H1 (cell line): ENCODE data around the gene ABTB1.

Source experiments
- CBX5 ChIP-seq: fragments of 300-800, 300-1000 bp; sonication (generic); IDR thresholded peaks from 2 replicates; pipeline ENCODE4 v1.7.1; 2016; ENCODE audit warnings: antibody characterized with exemption, low read length, low read depth
- CHD2 ChIP-seq: IDR thresholded peaks from 2 replicates; pipeline ENCODE4 v1.6.1; 2012; ENCODE audit warnings: low read length, improper control_type of control experiment
- E2F6 ChIP-seq: IDR thresholded peaks from 2 replicates; pipeline ENCODE4 v1.6.1; 2012; ENCODE audit warnings: inconsistent platforms
- EZH2 ChIP-seq: fragments of 200-600 bp; sonication (generic); IDR thresholded peaks from 2 replicates; pipeline ENCODE4 v1.7.1; 2012; ENCODE audit warnings: low read depth, mild to moderate bottlenecking, moderate library complexity, low read length, inconsistent platforms; ENCODE audit not compliant: severe bottlenecking
- FOSL1 ChIP-seq: IDR thresholded peaks from 2 replicates; pipeline ENCODE4 v1.6.1; 2011; ENCODE audit warnings: mild to moderate bottlenecking, low read depth, low read length, moderate library complexity; ENCODE audit not compliant: insufficient read depth
- POLR2A ChIP-seq, 2 experiments: IDR thresholded peaks; 1 replicate in 1 of 2; 2 replicates in 1 of 2; pipeline ENCODE4 v1.6.1; 2011; ENCODE audit warnings: low read depth in 2 of 2, low read length in 2 of 2, mild to moderate bottlenecking in 2 of 2; ENCODE audit errors: control extremely low read depth in 1 of 2
- POLR2AphosphoS5 ChIP-seq: IDR thresholded peaks from 2 replicates; pipeline ENCODE4 v1.6.1; 2011; ENCODE audit warnings: low read depth, low read length
- RAD21 ChIP-seq, 2 experiments: IDR thresholded peaks in 1 of 2; conservative IDR thresholded peaks in 1 of 2; 2 replicates each; pipeline ENCODE4 v1.6.1; 2011; ENCODE audit warnings: low read depth in 2 of 2, low read length in 2 of 2, improper control_type of control experiment in 1 of 2, inconsistent platforms in 1 of 2, mild to moderate bottlenecking in 1 of 2, moderate library complexity in 1 of 2
- YY1 ChIP-seq: IDR thresholded peaks from 2 replicates; pipeline ENCODE4 v1.6.1; 2011; ENCODE audit warnings: low read depth, mild to moderate bottlenecking, low read length
- TF ChIP-seq, protein P1 (sequence below), 3 experiments: IDR thresholded peaks; 1 replicate in 2 of 3; 2 replicates in 1 of 3; pipeline versions ENCODE4 v1.5.1 to v1.6.1; 2011; ENCODE audit warnings: low read length in 3 of 3, mild to moderate bottlenecking in 3 of 3, inconsistent platforms in 2 of 3, low read depth in 1 of 3, moderate library complexity in 1 of 3; ENCODE audit not compliant: insufficient read depth in 1 of 3; ENCODE audit errors: control extremely low read depth in 1 of 3

DNA sequence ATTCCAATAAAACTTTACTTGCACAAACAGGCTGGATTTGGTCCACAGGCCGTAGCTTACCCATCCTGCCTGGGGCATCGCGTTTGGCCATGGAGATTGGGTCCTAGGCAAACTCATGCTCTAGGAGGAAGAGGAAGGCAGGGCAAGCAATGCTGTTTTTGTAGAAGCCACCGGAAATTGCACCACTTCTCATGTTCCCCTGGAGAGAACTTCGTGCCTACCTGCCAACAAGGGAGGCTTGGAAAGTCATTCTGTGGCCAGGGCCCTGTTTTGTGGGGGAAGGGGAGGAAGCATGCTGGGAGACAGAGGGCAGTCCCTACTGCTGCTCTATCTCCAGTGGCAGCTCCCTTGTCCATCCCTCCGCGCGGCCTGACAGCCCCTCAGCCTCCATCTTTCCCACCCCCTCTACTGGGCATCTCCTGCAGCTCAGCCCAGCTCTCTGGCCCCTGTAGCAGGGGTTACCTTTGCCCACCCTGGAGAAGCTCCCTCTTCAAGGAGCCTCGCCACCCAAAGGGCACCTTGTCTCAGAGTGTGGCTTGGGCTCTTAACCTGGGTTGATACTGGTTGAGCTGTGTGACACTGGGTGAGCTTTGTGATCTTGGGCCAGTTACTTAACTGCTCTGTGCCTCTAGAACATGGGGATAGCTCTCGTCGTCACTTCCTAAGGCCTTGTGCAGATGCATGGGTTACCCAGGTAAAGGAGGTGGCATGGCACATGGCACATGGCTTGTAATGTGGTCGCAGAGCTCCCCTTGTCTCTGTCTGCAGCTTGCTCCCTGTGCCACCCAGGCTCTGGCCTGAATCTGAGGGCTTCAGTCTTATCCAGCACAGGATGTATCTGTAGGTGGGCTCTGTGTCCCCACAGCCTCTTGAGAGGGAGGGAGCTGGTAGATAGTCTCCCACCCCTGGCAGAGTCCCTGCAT lies 6.1 kb downstream of the ABTB1 start:
- TF ChIP-seq RAD21 (IDR thresholded peaks at IDR 0.05 in 1 of 2, conservative IDR thresholded peaks at IDR 0.05 in 1 of 2; ENCODE audit: low read depth in 2 of 2, low read length in 2 of 2) (no peak), CHD2 (no peak), EZH2 (no peak), FOSL1 (no peak), E2F6 (no peak), YY1 (no peak), POLR2AphosphoS5 (no peak), CBX5 (no peak), POLR2A (IDR thresholded peaks at IDR 0.05; ENCODE audit: control extremely low read depth in 1 of 2, low read depth in 2 of 2, low read length in 2 of 2) (no peak)
- TF ChIP-seq, protein P1, sequence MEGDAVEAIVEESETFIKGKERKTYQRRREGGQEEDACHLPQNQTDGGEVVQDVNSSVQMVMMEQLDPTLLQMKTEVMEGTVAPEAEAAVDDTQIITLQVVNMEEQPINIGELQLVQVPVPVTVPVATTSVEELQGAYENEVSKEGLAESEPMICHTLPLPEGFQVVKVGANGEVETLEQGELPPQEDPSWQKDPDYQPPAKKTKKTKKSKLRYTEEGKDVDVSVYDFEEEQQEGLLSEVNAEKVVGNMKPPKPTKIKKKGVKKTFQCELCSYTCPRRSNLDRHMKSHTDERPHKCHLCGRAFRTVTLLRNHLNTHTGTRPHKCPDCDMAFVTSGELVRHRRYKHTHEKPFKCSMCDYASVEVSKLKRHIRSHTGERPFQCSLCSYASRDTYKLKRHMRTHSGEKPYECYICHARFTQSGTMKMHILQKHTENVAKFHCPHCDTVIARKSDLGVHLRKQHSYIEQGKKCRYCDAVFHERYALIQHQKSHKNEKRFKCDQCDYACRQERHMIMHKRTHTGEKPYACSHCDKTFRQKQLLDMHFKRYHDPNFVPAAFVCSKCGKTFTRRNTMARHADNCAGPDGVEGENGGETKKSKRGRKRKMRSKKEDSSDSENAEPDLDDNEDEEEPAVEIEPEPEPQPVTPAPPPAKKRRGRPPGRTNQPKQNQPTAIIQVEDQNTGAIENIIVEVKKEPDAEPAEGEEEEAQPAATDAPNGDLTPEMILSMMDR (IDR thresholded peaks at IDR 0.05; ENCODE audit: control extremely low read depth in 1 of 3, insufficient read depth in 1 of 3, low read depth in 1 of 3, low read length in 3 of 3), result no peak
